ENCODE measurements around the gene UIMC1.

GRCh38 chr5:176956756-176957155 lies 49.8 kb downstream of the UIMC1 start:
- TF ChIP-seq, protein P1, sequence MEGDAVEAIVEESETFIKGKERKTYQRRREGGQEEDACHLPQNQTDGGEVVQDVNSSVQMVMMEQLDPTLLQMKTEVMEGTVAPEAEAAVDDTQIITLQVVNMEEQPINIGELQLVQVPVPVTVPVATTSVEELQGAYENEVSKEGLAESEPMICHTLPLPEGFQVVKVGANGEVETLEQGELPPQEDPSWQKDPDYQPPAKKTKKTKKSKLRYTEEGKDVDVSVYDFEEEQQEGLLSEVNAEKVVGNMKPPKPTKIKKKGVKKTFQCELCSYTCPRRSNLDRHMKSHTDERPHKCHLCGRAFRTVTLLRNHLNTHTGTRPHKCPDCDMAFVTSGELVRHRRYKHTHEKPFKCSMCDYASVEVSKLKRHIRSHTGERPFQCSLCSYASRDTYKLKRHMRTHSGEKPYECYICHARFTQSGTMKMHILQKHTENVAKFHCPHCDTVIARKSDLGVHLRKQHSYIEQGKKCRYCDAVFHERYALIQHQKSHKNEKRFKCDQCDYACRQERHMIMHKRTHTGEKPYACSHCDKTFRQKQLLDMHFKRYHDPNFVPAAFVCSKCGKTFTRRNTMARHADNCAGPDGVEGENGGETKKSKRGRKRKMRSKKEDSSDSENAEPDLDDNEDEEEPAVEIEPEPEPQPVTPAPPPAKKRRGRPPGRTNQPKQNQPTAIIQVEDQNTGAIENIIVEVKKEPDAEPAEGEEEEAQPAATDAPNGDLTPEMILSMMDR (IDR thresholded peaks at IDR 0.05), result no peak
- TF ChIP-seq POLR2A (IDR thresholded peaks at IDR 0.05) (no peak), POLR2AphosphoS5 (IDR thresholded peaks at IDR 0.05) (no peak)

Measured in stomach (tissue), 4 donors.